DOHH2 (cell line): ENCODE measurements around the gene CBFA2T3.

ENCODE experiments used
- EZH2phosphoT487 ChIP-seq: fragments of 200-600 bp; sonication (generic); IDR thresholded peaks from 2 replicates; pipeline ENCODE4 v1.6.1; 2017; ENCODE audit warnings: borderline replicate concordance, mild to moderate bottlenecking, antibody characterized with exemption, low read length, moderate library complexity, mixed read lengths
- TF ChIP-seq, protein P1 (sequence below): fragments of 200-600 bp; sonication (generic); IDR thresholded peaks from one replicate; pipeline ENCODE4 v1.5.1; 2014; ENCODE audit warnings: antibody characterized with exemption, mild to moderate bottlenecking, low read depth, low read length; ENCODE audit not compliant: poor library complexity, severe bottlenecking

DNA sequence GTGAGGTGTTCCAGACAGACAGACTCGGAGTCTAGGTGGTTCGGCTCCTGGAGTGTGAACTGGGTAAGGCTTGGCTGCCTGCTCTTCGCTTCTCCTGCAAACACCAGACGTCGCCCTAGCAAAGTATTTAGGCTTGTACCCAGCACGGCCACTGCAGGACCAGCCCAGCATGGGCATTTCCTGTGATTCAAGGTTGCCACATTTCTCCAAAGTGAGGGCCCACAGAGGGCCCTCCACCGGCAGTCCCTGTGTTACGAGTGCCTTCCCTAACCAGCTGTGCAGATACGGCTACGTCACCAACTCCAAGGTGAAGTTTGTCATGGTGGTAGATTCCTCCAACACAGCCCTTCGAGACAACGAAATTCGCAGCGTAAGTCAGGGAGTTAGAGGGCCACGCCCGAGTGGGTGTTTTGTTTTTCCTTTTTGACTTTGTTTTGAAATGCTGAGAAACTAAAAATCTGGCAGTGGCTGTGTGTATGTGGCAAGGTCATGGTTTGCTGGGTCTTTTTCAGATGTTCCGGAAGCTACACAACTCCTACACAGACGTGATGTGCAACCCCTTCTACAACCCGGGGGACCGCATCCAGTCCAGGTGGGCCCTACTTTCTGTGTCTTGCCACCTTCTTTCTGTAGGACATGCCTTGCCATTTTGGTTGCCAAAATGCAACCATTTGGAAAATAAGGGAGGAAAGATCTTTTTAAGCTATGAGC lies 117.5 kb downstream of the CBFA2T3 start:
- TF ChIP-seq, protein P1, sequence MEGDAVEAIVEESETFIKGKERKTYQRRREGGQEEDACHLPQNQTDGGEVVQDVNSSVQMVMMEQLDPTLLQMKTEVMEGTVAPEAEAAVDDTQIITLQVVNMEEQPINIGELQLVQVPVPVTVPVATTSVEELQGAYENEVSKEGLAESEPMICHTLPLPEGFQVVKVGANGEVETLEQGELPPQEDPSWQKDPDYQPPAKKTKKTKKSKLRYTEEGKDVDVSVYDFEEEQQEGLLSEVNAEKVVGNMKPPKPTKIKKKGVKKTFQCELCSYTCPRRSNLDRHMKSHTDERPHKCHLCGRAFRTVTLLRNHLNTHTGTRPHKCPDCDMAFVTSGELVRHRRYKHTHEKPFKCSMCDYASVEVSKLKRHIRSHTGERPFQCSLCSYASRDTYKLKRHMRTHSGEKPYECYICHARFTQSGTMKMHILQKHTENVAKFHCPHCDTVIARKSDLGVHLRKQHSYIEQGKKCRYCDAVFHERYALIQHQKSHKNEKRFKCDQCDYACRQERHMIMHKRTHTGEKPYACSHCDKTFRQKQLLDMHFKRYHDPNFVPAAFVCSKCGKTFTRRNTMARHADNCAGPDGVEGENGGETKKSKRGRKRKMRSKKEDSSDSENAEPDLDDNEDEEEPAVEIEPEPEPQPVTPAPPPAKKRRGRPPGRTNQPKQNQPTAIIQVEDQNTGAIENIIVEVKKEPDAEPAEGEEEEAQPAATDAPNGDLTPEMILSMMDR: no peak
- TF ChIP-seq EZH2phosphoT487: no peak
